IPS-18a (cell line): Measurements from ENCODE around the gene CIRBP.

Source experiments
- H3K27ac ChIP-seq: one replicate; pipeline ENCODE4 v1.5.1; 2013; ENCODE audit warnings: low read length
- H3K27me3 ChIP-seq: one replicate; pipeline ENCODE4 v1.6.1; 2013; ENCODE audit warnings: mild to moderate bottlenecking, low read length; ENCODE audit not compliant: control insufficient read depth, insufficient read depth
- H3K36me3 ChIP-seq: one replicate; pipeline ENCODE4 v1.6.1; 2013; ENCODE audit warnings: low read depth, low read length; ENCODE audit not compliant: control insufficient read depth
- H3K4me1 ChIP-seq: one replicate; pipeline ENCODE4 v1.6.1; 2013; ENCODE audit warnings: low read depth, low read length; ENCODE audit not compliant: control insufficient read depth
- H3K4me3 ChIP-seq: one replicate; pipeline ENCODE4 v1.5.1; 2013; ENCODE audit warnings: low read length
- H3K9ac ChIP-seq: one replicate; pipeline ENCODE4 v1.6.1; 2013; ENCODE audit warnings: mild to moderate bottlenecking, low read length, moderate library complexity
- H3K9me3 ChIP-seq: one replicate; pipeline ENCODE4 v1.6.1; 2013; ENCODE audit warnings: low read depth, low read length; ENCODE audit not compliant: control insufficient read depth

Gene CIRBP

DNA sequence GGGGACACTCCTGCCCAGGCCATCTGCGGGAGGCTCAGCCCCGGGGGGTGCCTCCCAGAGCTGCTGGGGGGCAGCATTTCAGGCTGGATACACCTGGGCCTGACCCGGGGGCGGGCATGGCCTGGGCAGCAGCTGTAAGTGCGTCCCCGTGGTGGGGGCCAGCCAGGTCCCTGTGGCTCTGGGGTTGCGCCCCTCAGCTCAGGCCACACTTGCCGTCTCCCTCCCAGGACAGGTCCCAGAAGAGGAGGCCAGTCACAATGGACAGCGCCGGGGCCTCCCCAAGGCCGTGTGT is 43.0 kb upstream of the CIRBP start:
- no peak overlapping the region for H3K27ac ChIP-seq

DNA sequence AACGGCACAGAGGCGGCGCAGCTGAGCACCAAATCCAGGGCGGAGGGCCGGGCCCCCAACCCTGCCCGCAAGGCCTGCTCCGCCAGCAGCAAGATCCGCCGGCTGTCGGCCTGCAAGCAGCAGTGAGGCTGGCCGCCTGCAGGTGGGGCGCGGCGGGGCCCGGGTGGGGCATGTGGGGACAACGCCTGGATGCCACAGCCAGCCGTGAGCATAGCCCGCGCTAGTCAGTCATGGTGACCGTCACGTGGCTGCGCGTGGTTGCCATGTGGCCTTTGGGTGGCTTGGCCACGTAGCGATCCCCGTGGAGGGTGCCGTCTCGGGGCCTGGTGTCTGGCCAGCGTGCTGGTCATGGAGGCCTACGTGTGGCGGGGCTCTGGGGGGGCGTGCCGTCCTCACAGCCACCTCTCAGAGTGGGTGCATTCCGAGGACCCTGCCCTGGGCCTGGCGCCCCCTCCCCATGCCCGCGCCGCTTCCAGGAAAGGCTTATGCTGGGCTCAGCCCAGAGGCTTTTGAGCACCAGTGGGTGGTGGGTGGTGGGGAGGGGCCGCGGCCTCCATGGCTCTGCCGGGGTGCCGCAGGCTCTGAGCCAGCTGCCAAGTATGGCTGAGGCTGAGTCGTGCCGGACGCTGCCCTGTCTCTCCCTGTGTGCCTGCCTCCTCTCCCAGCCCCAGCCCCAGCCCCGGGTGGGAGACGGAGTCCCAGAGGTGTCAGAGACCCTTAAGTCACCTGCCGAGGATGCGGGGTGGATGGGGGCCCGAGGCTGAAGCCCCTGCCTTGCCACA is 42.4 kb upstream of the CIRBP start:
- H3K27ac ChIP-seq = no peak overlapping the region

More for the DNA sequence above, 43.0 kb upstream of the CIRBP start:
- Histone ChIP-seq H3K27me3 (no peaks in the 10 kb centered on the region), H3K36me3 (no peaks in the 10 kb centered on the region), H3K4me3 (no peak overlapping the region), H3K9me3 (no peaks in the 10 kb centered on the region), H3K4me1 (no peaks in the 10 kb centered on the region), H3K9ac (no peak overlapping the region)

DNA sequence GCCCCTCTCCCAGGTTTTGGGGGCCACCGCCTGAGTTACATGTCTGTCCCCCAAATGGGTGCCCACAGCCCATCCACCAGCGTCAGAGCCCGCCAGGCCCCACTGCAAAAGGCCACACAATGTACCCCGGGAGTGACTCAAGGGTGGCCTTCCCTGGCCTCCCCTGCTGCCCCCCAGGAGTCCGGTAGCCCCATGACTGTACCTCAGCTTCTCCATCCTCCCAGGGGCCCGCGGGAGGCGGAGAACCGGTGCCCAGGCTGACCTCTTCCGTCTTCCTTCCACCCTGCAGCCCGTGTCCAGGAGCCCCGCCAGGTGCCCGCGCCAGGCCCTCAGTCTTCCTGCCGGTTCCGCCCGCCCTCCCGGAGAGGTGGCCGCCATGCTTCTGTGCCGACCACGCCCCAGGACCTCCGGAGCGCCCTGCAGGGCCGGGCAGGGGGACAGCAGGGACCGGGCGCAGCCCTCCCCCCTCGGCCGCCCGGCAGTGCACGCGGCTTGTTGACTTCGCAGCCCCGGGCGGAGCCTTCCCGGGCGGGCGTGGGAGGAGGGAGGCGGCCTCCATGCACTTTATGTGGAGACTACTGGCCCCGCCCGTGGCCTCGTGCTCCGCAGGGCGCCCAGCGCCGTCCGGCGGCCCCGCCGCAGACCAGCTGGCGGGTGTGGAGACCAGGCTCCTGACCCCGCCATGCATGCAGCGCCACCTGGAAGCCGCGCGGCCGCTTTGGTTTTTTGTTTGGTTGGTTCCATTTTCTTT is 41.7 kb upstream of the CIRBP start:
- Histone ChIP-seq H3K4me3 (no peak overlapping the region), H3K36me3 (no peaks in the 10 kb centered on the region), H3K4me1 (no peaks in the 10 kb centered on the region), H3K27me3 (no peaks in the 10 kb centered on the region), H3K9me3 (no peaks in the 10 kb centered on the region), H3K27ac (no peak overlapping the region), H3K9ac (no peak overlapping the region)

More for the DNA sequence above, 42.4 kb upstream of the CIRBP start:
- H3K36me3 ChIP-seq = no peaks in the 10 kb centered on the region
- no peak overlapping the region for H3K4me3 ChIP-seq
- no peak overlapping the region for H3K9ac ChIP-seq
- H3K4me1 ChIP-seq = no peaks in the 10 kb centered on the region
- H3K27me3 ChIP-seq = no peaks in the 10 kb centered on the region
- no peaks in the 10 kb centered on the region for H3K9me3 ChIP-seq

DNA sequence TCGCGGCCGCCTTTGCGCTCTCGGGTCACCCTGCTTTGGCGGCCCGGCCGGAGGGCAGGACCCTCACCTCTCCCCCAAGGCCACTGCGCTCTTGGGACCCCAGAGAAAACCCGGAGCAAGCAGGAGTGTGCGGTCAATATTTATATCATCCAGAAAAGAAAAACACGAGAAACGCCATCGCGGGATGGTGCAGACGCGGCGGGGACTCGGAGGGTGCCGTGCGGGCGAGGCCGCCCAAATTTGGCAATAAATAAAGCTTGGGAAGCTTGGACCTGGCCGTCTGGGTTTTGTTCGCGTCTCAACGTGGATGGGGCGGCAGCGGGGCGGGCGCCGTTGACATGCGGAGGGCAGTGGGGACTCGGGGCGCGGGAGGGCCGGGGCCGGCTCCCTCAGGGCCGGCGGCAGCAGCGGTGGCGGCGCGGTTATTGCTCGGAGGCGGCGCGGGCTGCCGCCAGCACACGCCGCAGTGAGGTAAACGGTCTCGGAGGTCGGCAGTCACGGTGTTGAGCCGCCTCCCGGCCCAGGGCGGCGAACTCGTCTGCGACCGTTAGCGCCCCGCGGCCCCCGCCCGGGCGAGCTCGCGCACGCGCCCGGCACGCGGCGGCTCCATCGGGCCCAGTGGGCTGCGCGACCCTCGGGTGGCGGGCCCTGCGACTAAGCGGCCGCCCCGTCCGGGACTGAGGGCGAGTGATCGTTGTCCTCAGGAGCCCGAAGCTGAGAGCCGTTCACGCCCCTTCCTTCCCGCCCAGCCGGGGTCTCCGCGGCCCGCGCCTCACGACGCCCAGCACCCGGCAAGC is 40.8 kb upstream of the CIRBP start:
- Histone ChIP-seq H3K36me3 (no peaks in the 10 kb centered on the region), H3K4me1 (no peaks in the 10 kb centered on the region), H3K9ac (no peak overlapping the region), H3K27me3 (no peaks in the 10 kb centered on the region), H3K27ac (no peak overlapping the region), H3K4me3 (no peak overlapping the region), H3K9me3 (no peaks in the 10 kb centered on the region)

DNA sequence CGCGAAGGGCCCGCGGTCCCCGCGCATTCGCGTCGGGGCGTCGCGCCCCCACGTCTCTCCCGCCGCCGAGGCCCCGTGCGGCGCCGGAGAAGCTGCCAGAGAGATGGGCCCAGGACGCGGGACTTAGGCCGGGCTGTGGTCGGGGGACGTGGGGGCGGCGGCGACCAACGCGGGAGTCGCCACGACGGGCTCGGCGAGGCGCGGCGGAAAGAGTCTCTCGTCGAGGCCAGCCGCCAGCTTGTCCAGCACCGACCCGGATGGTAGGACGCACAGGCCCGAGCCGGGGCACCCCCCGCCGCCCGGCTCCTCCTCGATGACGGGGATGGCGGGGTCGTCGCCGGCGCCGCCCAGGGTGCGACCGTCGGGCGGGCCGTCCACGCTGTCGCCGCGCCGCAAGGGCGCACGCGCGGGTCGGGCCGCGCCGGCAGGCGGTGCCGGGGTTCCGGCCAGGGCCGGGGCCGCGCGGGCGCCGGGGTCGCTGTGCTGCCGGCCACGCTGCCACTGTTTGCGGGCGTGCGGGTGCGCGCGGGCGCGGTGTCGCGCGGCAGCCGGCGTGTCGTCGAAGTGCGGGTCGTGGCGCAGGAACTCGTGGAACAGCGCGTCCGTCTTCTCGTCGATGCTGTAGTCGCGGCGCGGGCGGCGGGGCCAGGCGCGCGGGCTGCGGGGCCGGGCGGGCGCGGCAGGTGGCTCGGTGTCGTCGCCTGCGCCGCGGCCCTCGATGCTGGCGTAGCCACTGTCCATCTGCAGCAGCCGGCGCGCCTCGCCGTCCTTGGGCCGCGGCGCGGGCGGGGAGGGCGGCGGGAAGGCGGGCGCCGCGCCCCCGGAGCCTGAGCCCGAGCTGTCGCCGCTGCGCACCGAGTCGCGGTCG is 39.8 kb upstream of the CIRBP start:
- no peaks in the 10 kb centered on the region for H3K27me3 ChIP-seq
- no peak overlapping the region for H3K4me3 ChIP-seq
- H3K4me1 ChIP-seq = no peaks in the 10 kb centered on the region
- H3K9me3 ChIP-seq = no peaks in the 10 kb centered on the region
- no peak overlapping the region for H3K9ac ChIP-seq
- peaks cover 7% of the 10 kb centered on the region for H3K36me3 ChIP-seq
- no peak overlapping the region for H3K27ac ChIP-seq

DNA sequence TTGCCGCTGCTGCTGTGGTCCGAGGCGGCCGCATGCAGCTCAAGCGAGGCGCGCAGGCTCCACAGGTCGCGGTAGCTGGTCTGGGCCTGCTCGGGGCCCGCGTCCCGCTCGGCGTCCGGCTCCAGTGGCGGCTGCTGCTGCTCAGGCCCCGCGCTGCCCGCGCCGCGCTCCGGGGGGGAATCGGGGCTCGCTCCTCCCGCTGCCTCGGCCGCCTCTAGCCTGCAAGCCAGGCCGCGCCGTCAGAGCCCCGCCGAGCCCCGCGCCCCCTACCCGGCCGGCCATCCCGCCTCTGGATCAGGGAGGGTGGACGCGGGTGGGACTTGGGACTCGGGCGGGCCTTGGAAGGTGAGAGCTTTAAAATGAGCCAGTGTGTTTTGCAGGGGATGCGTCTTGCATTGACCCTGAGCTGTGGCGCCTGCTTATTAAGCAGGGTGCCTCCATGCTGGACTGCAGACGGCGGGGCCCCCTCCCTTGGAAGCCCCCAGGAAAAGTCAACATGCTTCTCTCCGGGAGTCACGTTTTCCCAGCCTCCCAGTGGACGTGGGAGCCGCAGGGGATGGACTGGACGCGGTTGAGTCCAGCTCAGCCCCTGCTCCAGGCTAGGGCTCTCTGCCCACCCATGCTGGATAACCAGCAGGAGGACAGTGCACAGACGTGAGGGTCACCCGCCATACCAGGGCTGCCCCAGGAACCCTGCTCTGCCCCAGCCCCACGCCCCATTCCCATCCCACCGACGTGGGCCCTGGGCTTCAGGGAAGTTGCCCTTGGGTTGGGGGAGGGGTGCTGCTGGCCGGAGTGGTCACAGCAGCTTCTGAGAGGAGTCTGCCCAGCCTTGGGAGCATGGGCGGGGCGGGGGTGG is 39.0 kb upstream of the CIRBP start:
- Histone ChIP-seq H3K9me3 (no peaks in the 10 kb centered on the region), H3K9ac (no peak overlapping the region), H3K4me1 (no peaks in the 10 kb centered on the region), H3K27me3 (no peaks in the 10 kb centered on the region), H3K27ac (no peak overlapping the region), H3K4me3 (no peak overlapping the region), H3K36me3 (peaks cover 7% of the 10 kb centered on the region)

DNA sequence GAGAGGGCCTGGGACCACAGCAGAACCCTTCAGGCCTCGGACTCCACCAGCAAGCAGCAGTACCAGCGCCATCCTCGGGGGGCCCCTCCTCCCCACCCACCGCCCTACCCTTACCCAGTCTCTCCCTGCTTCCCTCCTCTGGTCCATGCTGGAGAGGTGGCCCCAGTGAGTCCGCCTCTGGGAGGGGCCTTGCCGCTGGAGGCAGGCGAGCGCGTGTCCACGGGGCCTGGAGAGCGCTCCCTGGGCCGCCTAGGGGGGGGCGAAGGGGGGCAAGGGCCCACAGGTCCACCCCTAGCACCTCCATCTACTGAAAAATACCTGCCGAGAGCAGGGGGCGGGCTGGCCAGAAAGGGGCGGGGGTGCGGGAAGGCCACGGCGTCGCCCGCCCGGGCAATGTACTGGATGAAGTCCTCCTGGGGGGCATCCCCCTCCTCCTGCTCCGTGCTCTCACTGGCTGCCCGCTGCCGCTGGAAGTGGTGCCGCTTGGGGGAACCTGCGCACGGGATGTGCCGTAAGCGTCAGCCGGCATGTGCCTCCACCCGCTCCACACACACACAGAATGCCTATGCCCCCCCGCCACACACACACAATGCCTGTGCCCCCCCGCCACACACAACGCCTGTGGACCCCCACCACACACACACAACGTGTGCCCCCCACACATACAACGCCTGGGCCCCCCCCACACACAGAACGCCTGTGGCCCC is 38.2 kb upstream of the CIRBP start:
- H3K9ac ChIP-seq = no peak overlapping the region
- H3K36me3 ChIP-seq = peaks cover 7% of the 10 kb centered on the region
- H3K27me3 ChIP-seq = no peaks in the 10 kb centered on the region
- H3K27ac ChIP-seq = no peak overlapping the region
- H3K4me3 ChIP-seq = no peak overlapping the region
- no peaks in the 10 kb centered on the region for H3K4me1 ChIP-seq
- no peaks in the 10 kb centered on the region for H3K9me3 ChIP-seq

DNA sequence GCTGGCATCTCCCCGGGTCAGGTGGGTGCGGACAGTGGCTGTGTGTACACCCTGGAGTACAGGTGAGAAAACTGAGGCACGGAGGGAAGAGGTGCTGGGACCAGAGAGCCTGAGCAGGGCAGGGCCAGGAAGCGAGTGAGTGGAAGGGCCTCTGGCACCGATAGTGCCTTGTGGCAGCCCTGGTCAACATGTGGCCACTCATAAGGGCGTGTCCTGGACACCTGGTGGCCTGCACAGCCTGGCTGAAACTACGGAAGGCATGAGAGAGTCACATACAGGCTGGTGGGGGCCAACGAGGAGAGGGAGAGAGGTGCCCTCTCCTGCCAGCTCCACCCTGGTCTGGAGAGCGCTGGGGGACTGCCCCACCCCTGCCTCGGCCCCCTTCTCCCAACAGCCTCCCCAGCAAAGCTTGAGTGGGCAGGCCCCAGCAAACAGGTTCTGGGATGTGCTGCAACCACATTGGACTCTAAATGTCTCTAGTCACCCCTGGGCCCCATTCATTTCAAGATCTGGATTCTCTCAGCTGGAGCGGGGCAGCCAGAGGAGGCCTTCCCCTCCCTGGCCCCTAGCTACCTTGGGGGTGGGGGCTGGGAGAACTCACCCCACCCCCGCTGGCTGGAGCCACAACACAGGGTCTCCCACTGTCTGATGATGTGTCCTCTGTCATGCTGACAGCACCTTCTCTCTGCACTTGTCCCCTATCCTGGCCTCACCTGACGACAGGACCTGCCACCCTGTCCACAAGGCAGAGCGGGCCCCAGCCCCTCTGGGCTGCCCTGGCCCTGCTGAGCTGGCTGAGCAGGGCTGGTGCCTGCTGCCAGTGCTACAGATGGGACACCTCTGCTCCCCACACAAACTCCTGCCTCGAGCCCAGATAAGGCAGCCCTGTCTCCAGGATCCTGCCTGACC is 37.1 kb upstream of the CIRBP start:
- no peak overlapping the region for H3K27ac ChIP-seq
- H3K4me1 ChIP-seq = no peaks in the 10 kb centered on the region
- H3K27me3 ChIP-seq = no peaks in the 10 kb centered on the region

DNA sequence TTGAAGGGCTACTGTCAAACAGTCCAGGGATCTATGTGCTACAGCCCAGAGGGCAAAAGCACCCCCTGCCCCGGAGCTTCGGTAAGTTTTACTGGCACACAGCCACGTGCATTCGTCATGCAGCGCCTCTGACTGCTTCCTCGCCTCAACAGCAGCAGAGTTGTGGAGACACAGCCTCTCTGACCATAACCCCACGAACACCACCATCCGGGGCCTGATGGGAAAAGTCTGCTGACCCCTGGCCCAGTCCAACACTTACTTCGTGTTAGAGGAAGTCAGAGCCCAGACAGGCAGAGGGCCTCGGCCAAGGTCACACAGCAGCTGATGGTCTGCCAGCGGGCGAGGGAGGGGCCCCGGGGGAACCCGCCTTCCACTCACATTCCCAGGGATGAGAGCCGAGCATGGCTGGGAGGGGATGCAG is 36.5 kb upstream of the CIRBP start:
- H3K9me3 ChIP-seq = no peaks in the 10 kb centered on the region
- H3K36me3 ChIP-seq = peaks cover 7% of the 10 kb centered on the region
- no peak overlapping the region for H3K4me3 ChIP-seq
- H3K4me1 ChIP-seq = no peaks in the 10 kb centered on the region
- H3K9ac ChIP-seq = no peak overlapping the region
- no peak overlapping the region for H3K27ac ChIP-seq
- H3K27me3 ChIP-seq = no peaks in the 10 kb centered on the region

More for the DNA sequence above, 37.1 kb upstream of the CIRBP start:
- Histone ChIP-seq H3K36me3 (peaks cover 7% of the 10 kb centered on the region), H3K4me3 (no peak overlapping the region), H3K9ac (no peak overlapping the region), H3K9me3 (no peaks in the 10 kb centered on the region)
